GM18520 (cell line): Measurements from ENCODE around the gene ATG5.
A peak's percentile ranks its signal among the peaks of the same experiment; 100 is the strongest.
"Not testable (repeated sequence)": the region's sequence is repeated elsewhere in the genome, so short reads cannot be mapped to it uniquely, and the experiment has no call there.

Experiments
- ATAC-seq: cut with Tn5 transposase; IDR thresholded peaks from one replicate; pipeline ENCODE4 v1.9.1; 2021; ENCODE audit not compliant: unreplicated experiment

The ATG5 gene

GRCh38 chr6:106160189-106160588 is 165.4 kb downstream of the ATG5 start:
- ATAC-seq, result no peak

DNA sequence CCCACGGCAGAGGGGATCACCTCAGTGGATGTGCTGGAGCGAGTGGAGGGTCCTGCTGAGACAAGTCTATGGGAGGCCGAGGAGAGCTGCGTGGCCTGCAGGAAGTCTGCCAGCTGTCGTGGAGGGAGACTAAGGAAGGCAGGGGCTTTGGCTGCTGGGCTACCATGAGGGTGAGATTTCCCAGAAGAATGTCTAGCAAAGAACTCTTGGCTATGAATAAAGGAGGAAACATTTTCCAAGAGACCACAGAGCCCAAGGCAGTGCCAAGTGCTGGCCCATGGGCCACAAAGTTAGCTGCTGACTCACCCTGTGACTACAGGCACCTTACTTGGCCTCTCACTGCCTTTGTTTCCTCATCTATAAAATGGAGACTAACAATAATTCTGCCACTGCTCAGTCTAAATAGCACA is 166.0 kb downstream of the ATG5 start:
- no peak for ATAC-seq

DNA sequence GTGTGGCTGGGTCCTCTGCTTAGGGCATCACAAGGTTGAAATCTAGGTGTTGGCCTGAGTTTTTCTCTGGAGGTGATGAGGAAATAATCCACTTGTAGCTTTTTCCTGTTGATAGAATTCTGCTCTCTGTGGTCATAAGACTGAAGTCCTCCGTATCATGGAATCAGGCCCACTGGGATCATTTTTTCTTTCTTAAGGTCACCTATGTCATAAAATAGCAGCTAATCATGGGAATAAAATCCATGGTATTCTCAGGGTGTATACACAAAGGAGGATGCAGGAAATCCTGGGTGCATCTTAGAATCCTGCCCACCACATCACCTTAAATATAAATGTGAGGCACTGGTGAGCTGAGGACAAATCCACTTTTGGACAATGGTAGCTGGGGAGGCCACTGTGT is 166.7 kb downstream of the ATG5 start:
- ATAC-seq, result no peak

DNA sequence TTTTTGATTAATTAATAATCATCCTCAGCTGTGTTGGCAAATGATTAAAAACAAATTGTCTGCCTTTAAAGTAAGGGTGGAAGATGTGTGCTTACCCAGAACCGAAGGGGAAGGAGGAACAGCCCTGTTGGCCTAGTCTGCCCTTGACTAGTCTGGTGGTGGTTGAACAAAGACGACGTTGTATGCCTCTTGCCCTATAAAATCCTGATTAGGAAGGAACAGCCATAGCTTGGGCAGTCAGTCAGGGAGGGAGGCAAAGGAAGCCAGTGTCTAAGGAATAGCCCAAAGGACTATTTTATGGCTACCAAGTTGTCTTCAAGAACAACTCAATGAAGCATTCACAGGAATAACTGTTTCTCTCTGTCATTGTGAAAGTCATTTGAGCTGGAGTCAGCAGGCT is 168.7 kb downstream of the ATG5 start:
- ATAC-seq, result no peak

DNA sequence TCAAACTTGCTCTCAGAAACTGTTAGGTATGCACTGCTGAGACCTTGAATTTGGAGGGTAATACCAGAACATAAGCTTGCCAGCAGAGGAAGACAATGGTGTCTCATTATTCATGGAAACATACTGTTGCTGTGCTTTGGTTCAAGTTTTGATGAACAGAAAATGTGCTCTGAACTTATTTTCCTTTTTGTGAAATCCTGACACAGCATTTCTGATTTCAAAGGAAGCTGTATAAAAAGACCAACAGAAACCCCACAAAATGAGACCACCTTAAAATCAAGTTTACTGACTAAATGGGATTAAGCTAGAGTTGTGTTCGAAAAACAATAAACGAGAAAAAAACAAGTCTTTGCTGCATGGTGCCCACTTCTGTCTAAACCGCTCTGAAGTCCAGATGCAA is 169.1 kb downstream of the ATG5 start:
- ATAC-seq, result no peak

DNA sequence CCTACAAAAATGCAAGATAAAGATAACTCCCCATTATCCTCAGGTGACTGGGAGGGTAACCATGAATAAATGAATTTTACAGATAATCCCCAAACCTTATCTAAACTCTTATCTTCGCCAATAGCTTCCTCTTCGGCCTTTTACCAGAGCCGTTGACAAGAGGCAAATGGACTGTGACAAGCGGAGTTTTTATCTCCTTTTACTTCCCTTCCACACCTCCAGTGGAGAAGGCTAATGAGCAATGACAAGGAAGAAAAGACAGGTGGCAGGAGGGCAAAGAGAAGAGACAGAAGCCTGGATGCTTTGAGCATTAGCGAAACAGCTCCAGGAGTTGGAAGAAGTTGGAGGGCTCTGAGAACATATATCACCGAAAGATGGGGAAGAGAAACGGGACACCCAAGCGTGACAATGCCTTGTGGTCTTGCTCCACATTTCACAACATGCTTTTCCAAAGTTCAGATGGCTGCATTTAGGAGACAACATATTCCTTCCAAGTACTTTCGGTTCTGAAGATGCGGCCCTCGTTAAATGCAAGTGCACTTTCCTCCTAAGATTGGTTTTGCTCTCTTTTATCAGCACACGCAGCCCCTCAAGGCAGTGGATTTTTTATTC is 170.2 kb downstream of the ATG5 start:
- ATAC-seq, result no peak

DNA sequence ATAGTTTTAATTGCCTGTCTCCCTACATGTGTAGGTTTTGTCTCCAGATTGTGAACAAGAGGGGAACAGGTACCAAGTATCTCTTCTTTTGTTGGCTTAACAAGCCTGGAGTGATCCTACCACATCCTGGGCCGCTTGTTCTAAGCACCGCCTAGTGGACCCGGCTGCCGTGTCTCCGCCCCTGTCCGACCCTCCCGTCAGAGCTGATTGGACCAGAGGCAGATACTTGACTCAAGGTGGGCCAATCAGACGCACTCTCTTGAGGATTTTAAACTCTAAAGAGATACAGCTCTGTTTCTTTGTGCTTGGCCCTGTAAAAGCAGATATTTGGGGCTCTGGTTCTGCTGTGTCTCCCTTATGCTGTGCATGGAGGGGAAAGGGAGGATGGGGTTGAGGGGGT is 171.2 kb downstream of the ATG5 start:
- ATAC-seq, result no peak

GRCh38 chr6:106152952-106153351 is 172.6 kb downstream of the ATG5 start:
- no peak for ATAC-seq

- not testable (repeated sequence) for ATAC-seq
Observed at GRCh38 chr6:106152476-106152875, 173.1 kb downstream of the ATG5 start.

GRCh38 chr6:106149472-106150069 is 176.0 kb downstream of the ATG5 start:
- peak; percentile 27 for ATAC-seq

DNA sequence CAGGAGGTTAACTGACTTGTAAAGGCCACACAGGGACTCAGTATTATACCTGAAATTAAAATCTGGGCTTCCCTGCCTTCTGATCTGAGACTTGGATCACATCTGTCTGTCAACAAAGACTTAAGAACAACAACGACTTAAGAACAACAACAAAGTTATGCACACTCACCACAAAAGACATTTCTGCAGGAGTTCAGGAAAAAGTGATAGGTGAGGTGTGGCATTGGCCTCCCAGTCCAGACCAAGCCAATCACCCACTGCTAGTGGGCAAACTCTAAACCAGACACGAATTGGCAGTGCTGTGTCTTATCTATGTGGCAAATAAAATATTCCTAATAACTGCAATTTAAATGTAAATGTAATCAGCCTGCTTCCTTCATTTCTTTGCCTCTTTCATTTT is 178.1 kb downstream of the ATG5 start:
- ATAC-seq, result no peak

DNA sequence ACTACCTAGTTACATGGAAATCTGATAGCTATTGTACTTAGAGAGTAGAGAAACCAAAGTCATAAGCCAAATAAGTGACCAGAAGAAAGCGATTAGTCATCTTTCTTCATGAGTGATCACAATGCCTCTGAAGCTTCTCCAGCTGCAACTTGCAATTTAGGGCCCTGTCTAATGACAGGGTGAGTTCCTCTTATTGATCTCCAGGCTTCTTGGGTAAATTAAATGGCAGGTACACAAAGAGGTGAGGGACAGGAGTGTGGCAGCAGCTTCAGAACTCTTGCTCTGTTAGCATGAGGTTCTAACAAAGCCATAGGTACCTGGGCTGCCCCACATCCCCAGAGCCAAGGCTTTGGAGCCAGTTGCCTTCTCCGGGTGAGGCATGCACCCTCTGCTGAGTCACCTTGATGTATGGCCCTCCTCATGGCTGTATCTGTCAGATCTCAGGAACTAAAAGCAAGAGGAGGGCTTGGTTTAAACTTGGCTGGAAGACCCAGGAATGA is 178.7 kb downstream of the ATG5 start:
- ATAC-seq, result peak; percentile 22

GRCh38 chr6:106145741-106146227 is 179.8 kb downstream of the ATG5 start:
- peak; percentile 16 for ATAC-seq

GRCh38 chr6:106145144-106145543 is 180.4 kb downstream of the ATG5 start:
- no peak for ATAC-seq

GRCh38 chr6:106143665-106144064 is 181.9 kb downstream of the ATG5 start:
- no peak for ATAC-seq

GRCh38 chr6:106142876-106143431 is 182.6 kb downstream of the ATG5 start:
- ATAC-seq, result no peak

DNA sequence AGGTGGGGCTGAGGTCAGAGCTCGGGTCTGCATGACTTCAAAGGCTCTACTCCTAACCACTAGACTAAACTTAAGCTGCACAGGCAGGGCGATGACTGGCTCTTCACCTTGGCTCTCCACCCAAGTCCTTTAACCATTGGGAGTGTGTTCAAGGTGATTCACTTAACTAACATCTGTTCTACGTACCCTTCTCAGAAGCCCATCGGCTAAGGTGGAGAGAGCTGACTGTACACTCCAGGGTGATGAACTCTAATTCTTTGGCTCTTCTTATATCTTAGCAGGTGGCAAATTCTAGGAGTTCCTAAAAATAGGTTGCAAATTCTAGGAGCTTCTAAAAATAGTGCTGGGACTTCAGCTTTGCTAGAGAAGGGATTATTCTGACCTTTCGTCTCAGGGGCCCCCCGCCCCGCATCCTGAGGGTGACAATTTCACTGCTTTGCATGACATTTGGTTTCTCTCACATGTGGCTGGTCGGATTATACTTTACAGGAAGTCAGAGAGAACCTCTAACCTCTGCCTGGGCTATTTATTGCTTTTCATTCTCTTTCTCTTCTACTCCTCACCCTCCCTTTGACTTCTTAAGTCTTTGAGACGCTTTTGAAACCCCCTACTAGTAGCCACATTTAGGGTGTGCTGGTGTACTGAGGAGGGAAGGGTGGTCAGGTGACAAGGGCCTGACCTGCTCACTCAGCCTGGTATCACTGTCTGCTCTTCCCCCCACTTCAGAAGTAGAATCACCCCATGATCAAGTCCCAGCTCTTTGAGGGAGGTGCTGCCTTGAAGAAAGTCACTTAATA is 183.9 kb downstream of the ATG5 start:
- ATAC-seq, result peak; percentile 77

DNA sequence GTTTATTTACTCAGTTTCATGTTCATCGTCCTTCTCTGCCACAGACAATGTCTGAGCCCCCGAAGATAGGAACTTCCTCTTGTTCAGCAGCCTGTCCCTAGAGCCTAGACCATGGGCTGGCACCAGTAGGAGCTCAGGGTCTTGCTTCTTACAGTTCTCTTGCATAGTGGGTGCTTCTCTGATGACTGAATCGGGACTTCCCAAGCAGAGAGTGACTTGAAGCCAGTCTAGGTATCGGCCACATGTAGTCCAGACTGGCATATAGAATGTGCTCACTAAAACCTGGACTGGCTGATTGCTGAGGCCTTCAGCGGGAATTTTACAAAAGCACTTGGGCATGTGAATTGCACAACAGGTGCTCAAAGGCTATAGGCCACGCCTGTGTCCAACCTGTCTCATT is 187.4 kb downstream of the ATG5 start:
- no peak for ATAC-seq

- ATAC-seq, result no peak
Observed at GRCh38 chr6:106136845-106137244, 188.7 kb downstream of the ATG5 start.

- ATAC-seq, result no peak
Observed at GRCh38 chr6:106135911-106136571, 189.5 kb downstream of the ATG5 start.
